PC-9 (cell line): ENCODE data around the gene HSD3B2.

ENCODE experiments used
- EZH2 ChIP-seq: fragments of 200-600 bp; sonication (generic); IDR thresholded peaks from 2 replicates; pipeline ENCODE4 v1.8.0; 2017; ENCODE audit warnings: antibody characterized with exemption, low read depth
- TF ChIP-seq, protein P1 (sequence below): fragments of 200-600 bp; sonication (generic); conservative IDR thresholded peaks from 2 replicates; pipeline ENCODE4 v1.6.1; 2017; ENCODE audit warnings: mixed run types, antibody characterized with exemption, mild to moderate bottlenecking, moderate library complexity

DNA sequence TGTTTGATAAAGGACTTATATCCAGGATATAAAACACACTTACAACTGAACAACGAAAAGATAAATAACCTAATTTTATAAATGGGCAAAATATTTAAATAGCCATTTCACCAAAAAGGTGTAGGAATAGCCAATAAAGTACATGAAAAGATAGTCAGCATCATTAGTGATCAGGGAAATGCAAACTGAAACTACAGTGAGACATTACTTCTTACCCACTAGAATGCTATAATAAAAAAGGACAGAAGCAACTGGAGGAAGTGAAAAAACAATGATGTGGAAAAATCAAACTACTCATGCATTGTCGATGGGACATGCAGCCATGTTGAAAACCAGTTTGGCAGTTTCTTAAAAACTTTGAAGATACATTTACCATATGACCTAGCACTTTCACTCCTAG is 48.6 kb downstream of the HSD3B2 start:
- TF ChIP-seq, protein P1, sequence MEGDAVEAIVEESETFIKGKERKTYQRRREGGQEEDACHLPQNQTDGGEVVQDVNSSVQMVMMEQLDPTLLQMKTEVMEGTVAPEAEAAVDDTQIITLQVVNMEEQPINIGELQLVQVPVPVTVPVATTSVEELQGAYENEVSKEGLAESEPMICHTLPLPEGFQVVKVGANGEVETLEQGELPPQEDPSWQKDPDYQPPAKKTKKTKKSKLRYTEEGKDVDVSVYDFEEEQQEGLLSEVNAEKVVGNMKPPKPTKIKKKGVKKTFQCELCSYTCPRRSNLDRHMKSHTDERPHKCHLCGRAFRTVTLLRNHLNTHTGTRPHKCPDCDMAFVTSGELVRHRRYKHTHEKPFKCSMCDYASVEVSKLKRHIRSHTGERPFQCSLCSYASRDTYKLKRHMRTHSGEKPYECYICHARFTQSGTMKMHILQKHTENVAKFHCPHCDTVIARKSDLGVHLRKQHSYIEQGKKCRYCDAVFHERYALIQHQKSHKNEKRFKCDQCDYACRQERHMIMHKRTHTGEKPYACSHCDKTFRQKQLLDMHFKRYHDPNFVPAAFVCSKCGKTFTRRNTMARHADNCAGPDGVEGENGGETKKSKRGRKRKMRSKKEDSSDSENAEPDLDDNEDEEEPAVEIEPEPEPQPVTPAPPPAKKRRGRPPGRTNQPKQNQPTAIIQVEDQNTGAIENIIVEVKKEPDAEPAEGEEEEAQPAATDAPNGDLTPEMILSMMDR, result no peak
- TF ChIP-seq EZH2, result no peak
